Medulla oblongata (tissue), 1 donor: ENCODE measurements around the gene GUCY2C.
"Not testable (repeated sequence)": the region's sequence is repeated elsewhere in the genome, so short reads cannot be mapped to it uniquely, and the experiment has no call there.

Experiments
- DNase-seq: peaks from one replicate; pipeline ENCODE4 v3.0.0-alpha.2; 2015; ENCODE audit errors: extremely low spot score

Gene GUCY2C

DNA sequence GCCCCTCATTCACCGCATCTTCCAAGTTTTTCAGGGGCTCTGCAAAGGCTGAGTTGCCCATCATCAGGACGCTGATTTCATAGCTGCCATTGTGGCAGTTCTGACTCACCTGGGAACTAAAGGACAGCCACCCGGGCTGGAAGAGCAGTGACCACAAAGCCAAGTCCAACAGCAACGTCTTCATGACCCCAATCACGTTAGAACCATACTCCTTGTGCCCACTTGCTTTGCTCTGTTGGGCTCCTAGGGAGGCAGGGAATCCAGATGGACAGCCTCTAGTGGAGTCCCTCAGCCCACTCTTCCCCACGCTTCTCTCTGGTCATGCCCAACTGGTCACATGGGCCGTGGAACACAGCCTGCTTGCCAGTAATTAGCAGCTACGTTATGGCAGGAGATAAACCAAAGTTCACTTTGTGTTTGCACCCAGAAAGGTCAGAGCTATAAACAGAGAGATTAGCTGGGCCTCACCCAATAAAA, at the start of gene GUCY2C:
TSS of gene GUCY2C (minus strand) at position 335 of the 477 bp plus-strand sequence. CDS start at position 184, 151 bp downstream.
- no peak for DNase-seq

DNA sequence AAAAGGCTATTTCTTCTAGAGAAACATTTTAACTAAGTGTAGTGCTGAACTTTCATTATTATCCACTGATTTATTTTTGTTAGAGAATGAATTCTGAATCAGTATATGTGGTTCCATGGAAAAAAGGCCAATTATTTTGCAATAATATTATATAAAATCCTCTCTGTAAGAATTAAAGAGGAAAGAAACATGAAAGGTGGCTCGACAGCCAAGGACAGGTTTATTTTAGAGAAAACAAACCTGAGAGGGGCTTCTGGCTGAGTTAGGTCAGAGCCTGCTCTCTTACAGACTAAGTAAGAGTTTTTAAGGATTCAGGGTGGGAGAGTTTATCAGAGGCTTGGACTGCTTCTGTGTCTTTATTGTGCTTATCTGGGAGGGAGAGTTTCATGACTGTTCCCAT, 46.7 kb upstream of the GUCY2C start:
- no peak for DNase-seq

GRCh38 chr12:14741942-14742341, 45.5 kb upstream of the GUCY2C start:
- DNase-seq: no peak

DNA sequence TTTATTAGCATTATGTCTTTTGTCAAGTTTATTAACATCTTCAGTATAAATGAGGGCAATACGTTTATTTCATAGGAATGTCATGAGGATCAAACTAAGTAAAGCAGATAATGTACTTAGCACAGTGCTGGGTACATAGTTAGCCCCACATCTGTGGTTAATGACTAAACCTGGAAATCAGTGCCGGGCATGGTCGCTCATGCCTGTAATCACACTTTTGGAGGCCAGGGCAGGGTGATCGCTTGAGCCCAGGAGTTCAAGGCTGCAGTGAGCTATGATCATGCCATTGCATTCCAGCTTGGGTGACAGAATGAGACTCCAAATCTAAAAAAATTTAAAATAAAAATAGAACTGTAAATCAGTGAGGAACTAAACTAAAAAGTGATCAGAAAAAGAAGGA, 44.8 kb upstream of the GUCY2C start:
- DNase-seq: no peak

GRCh38 chr12:14736441-14736840, 40.0 kb upstream of the GUCY2C start:
- not testable (repeated sequence) for DNase-seq

GRCh38 chr12:14731821-14732220, 35.4 kb upstream of the GUCY2C start:
- no peak for DNase-seq

GRCh38 chr12:14729586-14729985, 33.2 kb upstream of the GUCY2C start:
- no peak for DNase-seq

GRCh38 chr12:14723763-14724162, 27.4 kb upstream of the GUCY2C start:
- peak; percentile 64 for DNase-seq

DNA sequence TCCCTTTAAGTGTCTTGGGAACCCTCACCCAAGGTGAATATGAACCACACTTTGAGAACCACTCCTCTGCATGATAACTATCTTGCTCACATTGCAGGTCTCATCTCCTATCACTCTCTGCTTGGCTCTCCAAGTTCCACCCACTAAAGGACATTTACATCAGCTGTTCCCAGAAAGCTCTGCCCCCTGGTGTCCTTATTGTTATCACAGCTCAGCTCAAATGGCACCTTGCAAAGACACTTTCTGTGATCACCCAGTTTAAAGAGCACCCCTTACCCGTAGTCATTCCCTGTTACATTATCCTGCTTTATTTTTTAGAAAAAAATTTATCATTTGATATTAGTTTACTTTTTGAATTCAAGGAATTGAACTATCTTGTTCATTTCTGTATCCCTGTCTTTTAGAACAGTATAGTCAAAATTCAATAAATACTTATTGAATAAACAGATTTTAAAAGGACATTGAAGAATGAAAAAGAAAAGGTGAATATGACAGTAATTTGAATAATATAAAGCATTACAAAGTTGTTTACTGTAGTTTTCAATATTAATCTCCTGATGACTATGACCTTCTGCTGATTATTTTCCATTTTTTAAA, 20.5 kb upstream of the GUCY2C start:
- DNase-seq: peak; percentile 65

GRCh38 chr12:14714437-14714836, 18.0 kb upstream of the GUCY2C start:
- DNase-seq: no peak

- DNase-seq: no peak
Measured at GRCh38 chr12:14710632-14711320, 14.4 kb upstream of the GUCY2C start.

DNA sequence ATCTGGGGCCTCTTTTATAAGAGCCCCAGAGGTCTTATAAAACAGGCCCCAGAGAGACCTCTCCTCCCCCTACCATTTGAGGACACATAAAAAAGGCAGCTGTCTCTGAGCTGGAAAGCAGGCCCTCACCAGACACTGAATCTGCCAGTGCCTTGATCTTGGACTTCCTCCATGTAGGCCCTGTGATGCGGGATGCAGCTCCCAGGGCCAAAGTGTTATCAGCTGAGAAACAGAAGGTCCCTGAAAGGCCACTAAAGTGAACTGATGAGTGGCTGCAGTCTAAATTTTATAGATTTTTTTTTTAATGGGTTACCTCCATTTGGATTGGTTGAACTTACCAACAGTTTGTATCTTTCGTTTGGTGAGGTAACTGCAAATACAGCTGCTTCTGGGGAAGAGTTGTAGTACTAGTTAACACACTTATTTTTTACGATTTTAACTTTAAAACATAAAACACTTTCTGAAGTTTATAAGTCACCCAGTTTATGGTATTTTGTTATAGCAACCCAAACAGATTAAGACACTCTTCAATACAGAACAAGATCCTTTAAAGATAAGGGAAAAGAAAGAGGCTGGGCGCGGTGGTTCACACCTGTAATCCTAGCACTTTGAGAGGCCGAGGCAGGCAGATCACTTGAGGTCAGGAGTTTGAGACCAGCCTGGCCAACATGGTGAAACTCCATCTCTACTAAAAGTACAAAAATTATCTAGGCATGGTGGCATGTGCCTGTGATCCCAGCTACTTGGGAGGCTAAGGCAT, 5.6 kb upstream of the GUCY2C start:
- DNase-seq: no peak

DNA sequence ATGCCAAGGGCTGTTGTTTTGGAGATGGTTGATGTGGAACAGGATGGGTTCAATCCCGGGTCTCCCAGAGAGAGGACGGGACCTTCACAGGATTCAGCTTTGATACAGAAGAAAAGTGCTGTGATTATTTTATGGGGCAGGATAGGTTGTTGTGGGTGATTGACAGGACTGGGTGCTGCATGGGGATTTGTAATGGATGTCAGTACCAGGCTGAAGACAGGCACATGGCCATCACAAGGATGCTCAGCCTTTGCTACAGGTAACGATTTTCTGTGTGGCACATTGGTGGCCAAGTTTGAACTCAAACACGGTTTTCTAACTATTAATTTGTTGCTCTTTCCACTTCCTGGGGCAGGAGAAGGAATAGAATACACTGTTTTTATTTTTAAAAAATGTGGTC, 4.5 kb upstream of the GUCY2C start:
- DNase-seq: no peak

DNA sequence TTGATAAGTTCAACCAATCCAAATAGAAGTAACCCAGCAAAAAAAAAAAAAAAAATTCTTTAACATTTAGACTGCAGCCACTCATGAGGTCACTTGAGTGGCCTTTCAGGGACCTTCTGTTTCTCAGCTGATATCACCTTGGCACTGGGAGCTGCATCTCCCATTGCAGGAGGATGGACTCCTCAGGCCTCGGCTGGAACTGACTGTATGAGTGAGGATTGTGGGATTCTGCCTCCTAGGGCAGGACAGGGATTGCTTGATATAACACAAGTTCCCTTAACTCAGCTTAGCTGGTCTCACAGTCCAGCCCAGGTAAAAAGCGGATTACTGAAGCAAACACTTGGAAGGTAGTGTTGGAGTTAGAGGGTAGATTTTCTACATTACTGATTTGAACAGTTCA, 3.5 kb upstream of the GUCY2C start:
- DNase-seq: no peak

- DNase-seq: no peak
Measured at GRCh38 chr12:14698555-14698954, 2.2 kb upstream of the GUCY2C start.

GRCh38 chr12:14695715-14696141, 671 bp downstream of the GUCY2C start:
- no peak for DNase-seq

- DNase-seq: no peak
Measured at GRCh38 chr12:14694970-14695369, 1.4 kb downstream of the GUCY2C start.

GRCh38 chr12:14694145-14694714, 2.2 kb downstream of the GUCY2C start:
- no peak for DNase-seq

DNA sequence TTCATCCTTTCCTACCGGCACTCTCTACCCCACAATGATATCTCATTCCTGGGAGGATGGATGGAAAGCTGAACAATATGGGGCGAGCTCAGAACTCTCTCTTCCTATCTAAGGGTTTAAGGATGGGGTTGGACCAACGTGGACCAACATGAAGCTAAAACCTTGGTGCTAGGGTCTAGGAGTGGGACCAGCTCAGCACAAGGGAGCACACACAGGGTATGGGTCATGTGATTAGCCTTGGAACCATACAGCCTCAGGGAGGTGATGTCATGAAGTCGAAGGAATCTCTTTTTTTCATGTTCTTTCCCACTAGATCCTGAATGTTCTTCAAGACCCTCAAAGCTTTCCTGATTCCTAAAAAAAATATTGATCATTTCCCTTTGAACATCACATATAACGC, 3.3 kb downstream of the GUCY2C start:
- DNase-seq: no peak

GRCh38 chr12:14691560-14691959, 4.8 kb downstream of the GUCY2C start:
- DNase-seq: peak; percentile 87

DNA sequence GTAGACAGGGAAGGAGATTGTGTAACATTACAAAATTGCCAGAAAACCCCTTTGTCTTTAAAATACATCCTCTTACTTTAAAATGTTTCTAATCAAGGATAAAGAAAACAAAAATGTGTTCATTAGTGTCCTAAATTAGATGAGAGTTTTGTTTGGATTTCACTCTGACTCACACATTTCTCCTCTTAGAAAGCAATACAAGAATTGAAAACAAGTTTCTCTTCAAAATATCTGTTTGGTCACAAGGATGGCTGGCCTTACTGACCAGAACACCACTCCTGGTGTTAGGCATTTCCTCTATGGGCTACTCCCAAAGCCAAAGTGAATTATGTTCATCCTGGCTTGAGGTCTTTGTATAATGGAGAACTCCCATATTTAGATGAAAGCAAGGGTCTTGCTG, 6.4 kb downstream of the GUCY2C start:
- no peak for DNase-seq

GRCh38 chr12:14689144-14689543, 7.3 kb downstream of the GUCY2C start:
- no peak for DNase-seq
